Osteoblast (primary cell): ENCODE measurements around the gene CDH24. TPM values are rescaled to one million over a fixed set of nuclear protein-coding genes. Genes with fewer than 3 reads are reported as not detected.

ENCODE experiments used
- DNase-seq: peaks from one replicate; pipeline ENCODE4 v3.0.0; 2011; ENCODE audit warnings: low spot score, mixed read lengths; ENCODE audit not compliant: insufficient read length; ENCODE audit errors: missing footprints
- H2AFZ ChIP-seq: 2 replicates; pipeline ENCODE4 v1.6.0; 2011; ENCODE audit warnings: mild to moderate bottlenecking, low read length
- H3K27ac ChIP-seq: 2 replicates; pipeline ENCODE4 v1.5.1; 2011; ENCODE audit warnings: mild to moderate bottlenecking, low read depth, low read length, moderate library complexity
- H3K27me3 ChIP-seq: 2 replicates; pipeline ENCODE4 v1.6.0; 2012; ENCODE audit warnings: mild to moderate bottlenecking, control low read depth, inconsistent platforms, low read length, moderate library complexity; ENCODE audit not compliant: insufficient read depth
- H3K36me3 ChIP-seq: 2 replicates; pipeline ENCODE4 v1.5.1; 2011; ENCODE audit warnings: mild to moderate bottlenecking, low read length, control low read depth, moderate library complexity; ENCODE audit not compliant: insufficient read depth
- H3K4me1 ChIP-seq: 2 replicates; pipeline ENCODE4 v1.5.1; 2011; ENCODE audit warnings: mild to moderate bottlenecking, low read length, control low read depth, moderate library complexity; ENCODE audit not compliant: insufficient read depth
- H3K4me2 ChIP-seq: 2 replicates; pipeline ENCODE4 v1.6.0; 2011; ENCODE audit warnings: mild to moderate bottlenecking, low read length; ENCODE audit not compliant: insufficient read depth
- H3K4me3 ChIP-seq: fragments of 200-600 bp; sonication (generic); 3 replicates; pipeline ENCODE4 v1.5.1; 2012; ENCODE audit warnings: mild to moderate bottlenecking, low read length, inconsistent platforms; ENCODE audit not compliant: insufficient read depth
- H3K79me2 ChIP-seq: 2 replicates; pipeline ENCODE4 v1.6.0; 2012; ENCODE audit warnings: mild to moderate bottlenecking, low read length, control low read depth, inconsistent platforms; ENCODE audit not compliant: insufficient read depth
- H3K9me3 ChIP-seq: 2 replicates; pipeline ENCODE4 v1.5.1; 2011; ENCODE audit warnings: low read depth, low read length, control low read depth
- H4K20me1 ChIP-seq: 2 replicates; pipeline ENCODE4 v1.6.0; 2012; ENCODE audit warnings: mild to moderate bottlenecking, low read length, control low read depth; ENCODE audit not compliant: insufficient read depth
- CTCF ChIP-seq: IDR thresholded peaks from 2 replicates; pipeline ENCODE4 v1.5.1; 2011; ENCODE audit warnings: mild to moderate bottlenecking, low read depth, low read length, moderate library complexity; ENCODE audit errors: extremely low read depth
- total RNA-seq: library from RNA; depleted of rRNA; stranded (reverse); fragments of >200 nt; gene quantifications from 2 replicates; pipeline ENCODE4 v1.2.3, GENCODE V29; 2012

CDH24 gene
- total RNA-seq, 1 donor: 3.3 TPM

- H3K27ac ChIP-seq: peak within 1 kb of the TSS; percentile 89
- H4K20me1 ChIP-seq: peaks cover 52% of the 10 kb centered on the region
- DNase-seq: peak; percentile 97
- peaks cover 47% of the 10 kb centered on the region for H3K36me3 ChIP-seq
- peaks cover 75% of the 10 kb centered on the region for H3K79me2 ChIP-seq
- H3K4me1 ChIP-seq: peaks cover 26% of the 10 kb centered on the region
- peak within 1 kb of the TSS; percentile 87 for H2AFZ ChIP-seq
- no peaks in the 10 kb centered on the region for H3K9me3 ChIP-seq
- peak within 1 kb of the TSS; percentile 87 for H3K4me2 ChIP-seq
- H3K27me3 ChIP-seq: no peaks in the 10 kb centered on the region
- no peak for TF ChIP-seq CTCF
- H3K4me3 ChIP-seq: peak within 1 kb of the TSS; percentile 80
Measured at GRCh38 chr14:23095196-23096108, 38.1 kb upstream of the CDH24 start, which contains the start of gene C14orf119. C14orf119 (plus strand) TSS chr14:23095505; CDS start chr14:23097659, 2,154 bp downstream.

- H3K36me3 ChIP-seq: peaks cover 54% of the 10 kb centered on the region
- no peak for TF ChIP-seq CTCF
- H3K79me2 ChIP-seq: peaks cover 81% of the 10 kb centered on the region
- H4K20me1 ChIP-seq: peaks cover 50% of the 10 kb centered on the region
- H3K4me2 ChIP-seq: peak within 1 kb of the TSS; percentile 87
- no peaks in the 10 kb centered on the region for H3K9me3 ChIP-seq
- peak within 1 kb of the TSS; percentile 87 for H2AFZ ChIP-seq
- peak; percentile 92 for DNase-seq
- peak within 1 kb of the TSS; percentile 80 for H3K4me3 ChIP-seq
- no peaks in the 10 kb centered on the region for H3K27me3 ChIP-seq
- H3K4me1 ChIP-seq: peaks cover 26% of the 10 kb centered on the region
- peak within 1 kb of the TSS; percentile 89 for H3K27ac ChIP-seq
Measured at GRCh38 chr14:23094666-23095195, 37.4 kb upstream of the CDH24 start, which contains the start of gene ACIN1. ACIN1 (minus strand) TSS chr14:23095136; CDS start chr14:23095112, 24 bp downstream.

- H3K27ac ChIP-seq: peak overlapping the region; percentile 89
- H3K4me1 ChIP-seq: peaks cover 26% of the 10 kb centered on the region
- H3K4me2 ChIP-seq: peak overlapping the region; percentile 87
- peak overlapping the region; percentile 86 for H2AFZ ChIP-seq
- no peaks in the 10 kb centered on the region for H3K9me3 ChIP-seq
- TF ChIP-seq CTCF: peak; percentile 19
- no peak for DNase-seq
- H3K36me3 ChIP-seq: peaks cover 53% of the 10 kb centered on the region
- peak overlapping the region; percentile 80 for H3K4me3 ChIP-seq
- peaks cover 45% of the 10 kb centered on the region for H4K20me1 ChIP-seq
- no peaks in the 10 kb centered on the region for H3K27me3 ChIP-seq
- peaks cover 82% of the 10 kb centered on the region for H3K79me2 ChIP-seq
Measured at GRCh38 chr14:23093991-23094665, 36.8 kb upstream of the CDH24 start.
